ENCODE results near the gene PLEKHA7. TPM values are rescaled to one million over a fixed set of nuclear protein-coding genes. Genes with fewer than 3 reads are reported as not detected.

PLEKHA7 gene
- total and polyA plus RNA-seq, 2 of the 4 experiments (the other 2 are of a cell fraction), result 0.12 TPM; not detected in 1

DNA sequence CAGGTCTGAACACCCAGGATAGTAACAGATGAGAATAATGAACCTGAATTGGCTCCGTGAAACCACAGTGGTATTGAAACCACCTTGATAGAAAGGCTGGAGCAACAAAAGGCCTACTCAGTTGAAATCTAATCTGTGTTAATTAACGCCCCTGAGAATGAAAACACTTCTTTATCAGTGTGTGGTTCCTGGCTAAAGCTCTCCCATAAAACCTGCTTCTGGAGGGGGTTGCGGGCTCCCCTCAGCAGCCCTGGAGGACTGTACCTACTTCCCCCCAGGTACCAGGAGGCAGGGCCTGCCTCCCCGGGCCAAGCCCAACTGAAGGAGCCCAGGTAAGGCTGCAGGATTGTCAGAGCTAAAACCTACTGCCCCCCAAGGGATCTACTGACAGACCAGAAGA lies 54.6 kb downstream of the PLEKHA7 start:
- no peak overlapping the region for H2AK9ac ChIP-seq (replicated peaks; ENCODE audit: low read depth, low read length, poor library complexity)
- no peak overlapping the region for H4K5ac ChIP-seq (ENCODE audit: low read depth, low read length)
- no peak for ATAC-seq (ENCODE audit: low read depth)
- no peak overlapping the region for H3K18ac ChIP-seq (ENCODE audit: low read depth, low read length)
- no peaks in the 10 kb centered on the region for H3K9me1 ChIP-seq (ENCODE audit: insufficient read depth, low read length)
- no peak overlapping the region for H4K91ac ChIP-seq (ENCODE audit: insufficient read depth, low read depth, low read length)
- dilution Hi-C loops (cut with HindIII; ENCODE audit: low sequenced_read_pairs, unreplicated experiment), result no loop called here
- no peak overlapping the region for H3K56ac ChIP-seq (ENCODE audit: extremely low read depth, insufficient read depth, low read length)
- no peak for DNase-seq
- no peak overlapping the region for H2BK15ac ChIP-seq (ENCODE audit: low read depth, low read length)
- H2BK5ac ChIP-seq (ENCODE audit: low read depth, low read length, poor library complexity, severe bottlenecking), result no peak overlapping the region
- H3K79me1 ChIP-seq (ENCODE audit: low read depth in 1 of 2, low read length in 2 of 2), result no peaks in the 10 kb centered on the region
- no peak overlapping the region for H3K4me3 ChIP-seq (ENCODE audit: insufficient read depth, low read depth, low read length)
- H2BK20ac ChIP-seq (ENCODE audit: low read depth, low read length), result no peak overlapping the region
- H2BK120ac ChIP-seq (ENCODE audit: low read depth, low read length), result no peak overlapping the region
- H2AFZ ChIP-seq (replicated peaks; ENCODE audit: low read length, poor library complexity), result no peak overlapping the region
- no peak overlapping the region for H2AK5ac ChIP-seq (ENCODE audit: low read depth, low read length)
- in situ Hi-C loops (cut with MboI; ENCODE audit: low sequenced_read_pairs), result no loop called here
- intact Hi-C loops (cut with micrococcal nuclease), result no loop called here
- no peak overlapping the region for H4K8ac ChIP-seq (ENCODE audit: low read depth in 2 of 2, low read length in 2 of 2)
- TF ChIP-seq USF2 (IDR thresholded peaks at IDR 0.05; ENCODE audit: low read depth, low read length), result no peak
- no peak for TF ChIP-seq NFE2L2 (IDR thresholded peaks at IDR 0.05; ENCODE audit: low read depth, low read length)
- no peaks in the 10 kb centered on the region for H3K4me1 ChIP-seq (ENCODE audit: control insufficient read depth, insufficient read depth, low read length)
- no peak overlapping the region for H3K4ac ChIP-seq (ENCODE audit: low read depth, low read length)
- no peaks in the 10 kb centered on the region for H3K36me3 ChIP-seq (ENCODE audit: control insufficient read depth, insufficient read depth, low read length)
- no peak overlapping the region for H3K27ac ChIP-seq (ENCODE audit: insufficient read depth, low read length)
- CTCF ChIA-PET, result no interaction called here
- BruUV-seq (replicated peaks), result no TSS peak
- no peak overlapping the region for H3K4me2 ChIP-seq (ENCODE audit: low read depth, low read length)
- H3K14ac ChIP-seq (replicated peaks; ENCODE audit: low read depth, low read length), result no peak overlapping the region
- 29% methylated on average over 1 of the region's 4 CpGs; no CpG with 5 or more reads in 1 of the 2 experiments for WGBS, 2 experiments (ENCODE audit: extremely low coverage in 2 of 2, insufficient read length in 1 of 2)
- POLR2A ChIA-PET (ENCODE audit: unreplicated experiment), result no interaction called here
- H3K27me3 ChIP-seq (ENCODE audit: control insufficient read depth, insufficient read depth, low read length), result peaks cover 5% of the 10 kb centered on the region; the same call in 1 of the 2 replicates
- H3K23ac ChIP-seq (ENCODE audit: low read depth, low read length), result no peak overlapping the region
- H3K9me3 ChIP-seq (ENCODE audit: control insufficient read depth, insufficient read depth, low read length), result no peaks in the 10 kb centered on the region
- H4K20me1 ChIP-seq (ENCODE audit: insufficient read depth, low read length), result no peaks in the 10 kb centered on the region
- no peak overlapping the region for H3K9ac ChIP-seq (ENCODE audit: low read depth, low read length)
